HG03175 (cell line): ENCODE results near the gene TBC1D8.

ENCODE experiments used
- ATAC-seq: cut with Tn5 transposase; IDR thresholded peaks from one replicate; pipeline ENCODE4 v1.9.1; 2021; ENCODE audit warnings: mild to moderate bottlenecking, moderate library complexity; ENCODE audit not compliant: unreplicated experiment

The TBC1D8 gene

GRCh38 chr2:100983684-100984310 lies 167.4 kb downstream of the TBC1D8 start:
- ATAC-seq = no peak

DNA sequence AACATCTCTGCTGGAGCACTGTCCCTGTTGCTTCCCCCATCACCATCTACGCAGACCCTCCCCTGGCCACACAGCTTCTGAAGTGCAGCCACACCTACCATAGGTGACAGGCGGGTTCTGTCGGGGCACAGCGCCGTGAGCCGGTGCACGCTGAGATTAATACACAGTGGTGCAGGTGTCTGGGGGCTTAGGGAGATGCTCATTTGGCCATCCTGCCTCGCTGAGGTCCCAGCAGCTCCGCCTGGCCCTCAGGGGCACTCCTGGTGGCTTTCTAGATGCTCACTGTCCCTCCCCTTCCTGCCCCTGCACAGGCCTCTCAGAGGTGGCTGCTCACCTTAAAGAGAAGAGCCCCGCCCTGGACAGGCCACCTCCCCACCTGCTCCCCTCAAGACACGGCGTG lies 168.0 kb downstream of the TBC1D8 start:
- no peak for ATAC-seq

GRCh38 chr2:100982431-100982861 lies 168.7 kb downstream of the TBC1D8 start:
- no peak for ATAC-seq

GRCh38 chr2:100981011-100981410 lies 170.2 kb downstream of the TBC1D8 start:
- ATAC-seq = no peak

- no peak for ATAC-seq
Measured at GRCh38 chr2:100980046-100980445, 171.1 kb downstream of the TBC1D8 start.

GRCh38 chr2:100978582-100979191 lies 172.5 kb downstream of the TBC1D8 start:
- no peak for ATAC-seq

- ATAC-seq = no peak
Measured at GRCh38 chr2:100977511-100977910, 173.7 kb downstream of the TBC1D8 start.

DNA sequence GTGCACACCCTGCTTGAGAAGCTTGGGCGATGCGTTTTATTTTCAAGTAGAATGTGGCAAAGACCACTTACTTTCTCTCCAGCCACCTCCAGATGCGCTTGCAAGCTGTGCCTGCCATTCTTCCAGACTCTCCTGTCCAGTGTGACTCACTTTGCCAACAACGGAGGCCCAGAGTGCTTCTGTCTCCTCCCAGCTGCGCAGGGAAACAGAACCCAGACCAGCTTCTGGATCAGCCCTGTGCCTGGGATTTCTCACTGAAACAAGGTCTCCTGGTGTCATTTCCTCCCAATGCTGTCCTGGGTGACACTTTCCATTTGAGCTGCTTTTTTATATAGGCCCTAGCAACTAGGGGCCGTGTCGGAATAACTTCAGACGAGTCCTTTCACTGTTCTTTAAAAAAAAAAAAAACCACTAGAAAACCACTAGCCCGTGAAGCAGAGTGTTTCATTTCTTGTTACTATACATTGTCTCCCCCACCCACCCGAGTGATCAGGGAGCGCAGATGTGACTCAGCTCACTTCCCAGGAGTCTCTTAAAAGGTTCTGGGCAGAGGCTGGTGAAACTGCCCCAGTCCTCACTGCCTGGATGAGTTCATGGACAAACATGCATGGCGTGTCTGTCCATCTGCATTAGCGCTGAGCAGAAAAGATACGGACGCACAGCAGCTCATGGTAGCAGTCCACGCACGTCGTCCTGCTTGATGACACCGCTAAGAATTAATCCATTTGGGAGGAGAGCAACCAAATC lies 174.4 kb downstream of the TBC1D8 start:
- ATAC-seq = peak; percentile 71

DNA sequence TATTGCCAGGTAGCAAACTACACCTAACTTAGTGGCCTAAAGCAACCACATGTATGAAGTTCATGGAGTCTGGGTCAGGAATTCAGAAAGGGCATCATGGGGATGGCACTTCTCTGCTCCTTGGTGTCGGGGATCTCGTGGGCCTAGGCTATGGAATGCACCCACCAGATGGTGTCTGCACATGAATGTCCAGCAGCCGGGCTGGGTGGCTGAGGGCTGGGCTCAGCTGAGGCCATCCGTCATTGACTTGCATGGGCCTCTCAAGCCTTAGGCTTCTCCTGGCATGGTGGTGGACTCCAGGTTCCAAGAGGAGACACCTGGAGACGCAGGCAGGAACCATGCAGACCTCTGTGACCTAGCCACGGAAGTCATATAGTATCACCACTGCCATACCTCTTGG lies 175.1 kb downstream of the TBC1D8 start:
- ATAC-seq = no peak

- no peak for ATAC-seq
Measured at GRCh38 chr2:100975521-100975785, 175.7 kb downstream of the TBC1D8 start.

GRCh38 chr2:100974712-100975520 lies 176.3 kb downstream of the TBC1D8 start:
- ATAC-seq = no peak

GRCh38 chr2:100972452-100972851 lies 178.7 kb downstream of the TBC1D8 start:
- ATAC-seq = no peak

DNA sequence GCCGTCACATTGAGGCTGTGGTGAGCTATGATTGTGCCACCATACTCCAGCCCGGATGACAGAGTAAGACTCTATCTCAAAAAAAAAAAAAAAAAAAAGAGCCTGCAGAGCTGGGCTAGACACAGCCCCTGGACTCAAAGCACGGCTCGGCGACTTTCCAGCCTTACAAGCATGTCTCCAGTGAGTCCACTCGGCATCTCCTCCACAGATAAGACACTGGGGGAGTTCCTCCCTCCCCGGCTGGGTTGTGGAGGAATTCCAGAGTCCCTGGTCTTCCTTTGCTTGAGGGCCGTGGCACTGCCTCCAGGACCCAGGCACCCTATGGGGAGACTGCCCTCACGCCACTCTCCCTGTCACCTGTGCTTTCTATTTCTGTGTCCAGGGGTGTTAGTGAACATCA lies 180.0 kb downstream of the TBC1D8 start:
- ATAC-seq = no peak

GRCh38 chr2:100969998-100970397 lies 181.2 kb downstream of the TBC1D8 start:
- no peak for ATAC-seq

DNA sequence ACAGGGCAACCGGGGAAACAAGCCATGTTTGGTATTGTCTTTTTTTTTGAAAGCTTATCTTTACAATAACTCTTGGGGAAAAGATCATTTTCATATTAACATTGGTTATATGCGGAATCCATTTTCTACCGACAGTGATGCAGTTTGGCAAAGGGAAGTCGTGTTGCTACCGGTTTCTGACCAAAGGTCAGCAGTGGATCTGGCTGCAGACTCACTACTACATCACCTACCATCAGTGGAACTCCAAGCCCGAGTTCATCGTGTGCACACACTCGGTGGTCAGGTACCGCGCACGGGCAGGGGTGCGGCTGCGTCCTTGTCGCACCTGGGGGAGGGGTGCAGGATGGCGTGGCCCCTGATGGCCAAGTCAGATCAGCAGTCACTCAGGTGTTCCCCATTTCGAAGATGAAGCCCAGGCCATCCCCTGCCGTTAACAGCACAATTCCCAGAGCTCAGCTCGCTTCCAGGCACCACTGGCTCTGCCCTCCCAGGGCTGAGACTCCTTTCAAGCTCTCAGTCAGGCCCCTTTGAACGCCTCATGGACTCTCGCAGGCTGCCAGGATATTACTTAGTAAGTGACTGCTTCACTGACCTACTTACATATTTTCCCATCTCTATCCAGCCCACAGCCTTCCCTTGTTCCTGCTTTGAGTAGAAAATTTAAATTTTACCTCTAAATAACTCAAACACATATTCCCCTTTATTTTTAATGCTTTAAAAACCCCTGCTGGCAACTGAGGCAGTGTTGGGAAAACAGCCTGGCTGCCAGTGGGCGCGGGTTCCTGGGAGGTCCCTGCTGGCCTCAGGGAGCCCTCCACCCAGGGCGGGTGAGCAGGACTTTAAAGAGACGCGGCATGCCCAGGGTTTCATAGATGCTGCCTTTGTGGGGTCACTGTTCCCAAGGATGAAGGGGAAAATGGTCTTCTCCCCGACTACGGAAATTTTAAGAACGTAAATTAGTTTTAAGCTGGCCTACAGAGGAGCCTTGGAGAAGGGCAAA lies 182.7 kb downstream of the TBC1D8 start:
- ATAC-seq = no peak

- no peak for ATAC-seq
Measured at GRCh38 chr2:100967716-100968115, 183.5 kb downstream of the TBC1D8 start.

GRCh38 chr2:100965596-100965995 lies 185.6 kb downstream of the TBC1D8 start:
- ATAC-seq = no peak

DNA sequence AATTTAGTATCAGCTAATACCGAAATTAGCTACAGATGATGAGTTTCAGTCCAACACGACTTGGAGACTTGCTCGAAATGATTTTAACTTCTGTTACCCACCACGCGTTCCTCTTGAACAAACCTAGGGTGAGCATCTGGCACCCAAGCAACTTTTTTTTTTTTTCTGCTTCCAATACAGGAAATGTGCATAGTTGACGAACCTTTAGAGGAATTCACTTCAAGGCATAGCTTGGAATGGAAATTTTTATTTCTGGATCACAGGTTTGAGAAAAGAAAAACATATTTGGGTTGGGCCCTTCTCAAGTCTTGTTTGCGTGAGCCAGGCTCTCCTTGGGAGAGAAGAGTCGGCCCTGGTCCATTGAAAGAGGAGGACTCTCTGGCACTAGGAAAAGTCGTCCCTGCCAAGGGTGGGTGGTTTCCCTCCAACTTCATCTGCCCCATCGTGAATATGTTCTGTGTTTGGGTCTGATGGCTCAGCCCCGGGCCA lies 186.5 kb downstream of the TBC1D8 start:
- ATAC-seq = no peak

DNA sequence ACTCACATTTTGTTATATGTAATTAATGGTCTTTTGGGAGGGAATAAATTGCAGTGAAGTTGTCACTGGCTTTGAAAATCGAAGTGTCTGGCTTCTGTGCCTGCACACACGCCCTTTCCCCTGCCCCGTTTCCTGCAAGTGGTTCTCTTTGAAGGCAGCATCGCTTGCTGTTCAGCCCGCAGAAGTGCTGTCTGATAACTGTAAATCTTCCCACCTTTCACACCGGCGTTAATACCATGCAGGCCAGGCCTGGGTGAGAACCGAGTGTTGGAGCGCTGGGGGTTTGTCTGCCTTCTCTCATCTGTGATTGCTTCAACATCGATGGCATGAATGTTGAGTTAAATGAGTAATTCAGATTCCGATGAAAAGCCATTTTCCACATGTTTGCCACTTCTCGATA lies 187.0 kb downstream of the TBC1D8 start:
- ATAC-seq = no peak

DNA sequence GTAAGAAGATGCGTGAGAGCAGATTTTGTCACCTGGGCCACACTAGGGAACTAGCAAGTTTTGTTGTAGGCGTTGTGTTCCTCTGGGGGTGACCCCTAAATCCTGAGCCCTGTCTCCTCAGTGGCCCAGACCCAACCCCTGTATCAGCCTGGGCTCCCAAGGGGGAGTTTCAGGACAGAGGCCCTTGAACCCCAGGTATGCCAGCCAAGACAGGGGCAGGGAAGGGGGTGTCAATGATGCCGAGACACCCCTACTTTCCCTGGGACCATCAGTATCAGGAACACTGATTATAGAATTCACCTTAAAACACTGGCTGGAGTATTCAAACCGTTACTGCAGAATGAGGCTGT lies 188.2 kb downstream of the TBC1D8 start:
- ATAC-seq = no peak
